Germinal center (tissue), 1 donor: ENCODE results near the gene DEFB123.

Experiments used
- DNase-seq: peaks from one replicate; pipeline ENCODE4 v3.0.0; 2012; ENCODE audit warnings: mixed read lengths, low spot score

The DEFB123 gene

GRCh38 chr20:31474097-31474436 lies 33.6 kb downstream of the DEFB123 start:
- peak; percentile 20 for DNase-seq

DNA sequence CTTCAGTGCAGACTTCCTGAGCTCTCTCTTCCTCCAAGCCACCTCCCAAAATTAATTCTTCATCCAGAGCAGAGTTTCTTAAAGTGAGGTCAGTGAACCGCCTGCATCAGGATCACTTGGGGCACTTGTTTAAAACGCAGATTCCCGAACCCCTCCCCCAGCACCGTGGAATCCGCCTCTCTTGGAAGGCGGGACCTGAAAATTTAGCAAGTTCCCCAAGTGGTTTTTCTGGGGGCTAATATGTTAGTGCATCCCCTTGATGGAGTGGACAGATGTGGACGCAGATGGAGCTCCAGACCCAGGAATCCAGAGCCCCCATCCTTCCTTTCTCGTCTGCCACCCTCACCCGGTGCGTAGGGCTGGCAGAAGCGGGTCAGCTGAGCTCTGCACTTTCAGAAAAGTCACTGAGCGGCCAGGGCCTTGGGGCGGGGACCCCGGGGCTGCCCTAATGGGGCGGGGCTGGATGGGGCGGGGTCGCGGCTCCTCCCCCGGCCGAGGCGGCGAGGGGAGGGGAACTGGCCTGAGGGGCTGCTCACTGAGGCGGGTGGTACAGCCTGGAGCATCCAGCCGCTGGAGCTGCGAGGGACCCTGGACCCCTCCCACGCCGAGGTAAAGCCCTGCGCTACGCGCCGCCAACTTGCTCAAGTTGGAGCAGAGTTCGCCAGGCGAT lies 34.5 kb downstream of the DEFB123 start, which contains the start of the genes DEFB124 and REM1:
TSS of gene DEFB124 (minus strand) at position 370 of the 670 bp plus-strand sequence. CDS start 2,114 bp downstream, outside the sequence.
TSS of gene REM1 (plus strand) at position 531 of the 670 bp plus-strand sequence. CDS start 1,158 bp downstream, outside the sequence.
- no peak for DNase-seq

DNA sequence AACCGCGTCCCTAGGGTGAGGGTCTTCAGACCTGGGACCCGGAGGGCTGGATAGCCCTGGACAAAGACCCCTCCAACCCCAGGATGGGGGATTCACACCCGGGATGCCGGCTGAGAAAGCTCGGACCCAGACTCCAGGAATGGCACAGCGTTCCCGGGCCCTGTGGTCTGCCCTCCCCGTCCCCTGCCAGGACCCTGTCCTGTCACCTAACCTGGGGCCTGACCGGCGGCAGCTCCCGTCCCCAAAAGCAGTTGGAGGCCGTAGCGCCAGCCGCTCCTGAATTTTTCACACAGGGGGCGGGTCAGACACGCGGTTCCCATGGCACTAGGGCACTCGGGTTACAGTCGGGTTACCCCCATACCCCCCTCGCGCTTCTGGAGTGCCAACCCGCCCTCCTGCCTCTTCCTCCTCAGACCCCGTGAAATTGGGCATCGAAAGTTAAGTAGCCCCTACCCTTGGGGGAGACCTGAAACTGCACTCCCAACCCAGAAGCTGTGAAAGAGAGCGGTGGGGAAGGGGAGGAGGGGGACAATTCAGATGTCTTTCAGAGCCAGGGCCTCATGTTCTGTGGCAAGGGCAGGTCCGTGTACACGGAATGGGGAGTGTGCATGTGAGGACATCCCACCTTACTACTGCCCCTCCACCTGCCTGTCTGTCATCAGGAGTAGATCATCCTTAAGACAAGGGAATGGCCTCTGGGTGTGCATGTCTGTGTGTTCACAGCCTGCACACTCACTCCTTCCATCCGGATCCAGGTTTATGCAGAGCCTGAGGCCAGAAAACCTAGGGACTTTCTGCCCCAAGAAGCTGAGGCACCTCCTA lies 35.3 kb downstream of the DEFB123 start:
- no peak for DNase-seq

DNA sequence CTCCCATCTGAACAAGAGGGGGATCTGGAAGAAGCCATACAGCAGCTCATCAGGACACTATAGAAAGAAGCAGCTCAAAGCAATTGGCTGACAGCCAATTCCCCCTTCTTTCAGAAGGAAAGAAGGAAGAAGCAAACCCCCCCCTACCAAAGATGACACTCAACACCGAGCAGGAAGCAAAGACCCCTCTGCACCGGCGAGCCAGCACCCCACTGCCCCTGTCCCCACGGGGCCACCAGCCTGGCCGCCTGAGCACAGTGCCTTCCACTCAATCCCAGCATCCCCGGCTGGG lies 35.8 kb downstream of the DEFB123 start:
- no peak for DNase-seq

DNA sequence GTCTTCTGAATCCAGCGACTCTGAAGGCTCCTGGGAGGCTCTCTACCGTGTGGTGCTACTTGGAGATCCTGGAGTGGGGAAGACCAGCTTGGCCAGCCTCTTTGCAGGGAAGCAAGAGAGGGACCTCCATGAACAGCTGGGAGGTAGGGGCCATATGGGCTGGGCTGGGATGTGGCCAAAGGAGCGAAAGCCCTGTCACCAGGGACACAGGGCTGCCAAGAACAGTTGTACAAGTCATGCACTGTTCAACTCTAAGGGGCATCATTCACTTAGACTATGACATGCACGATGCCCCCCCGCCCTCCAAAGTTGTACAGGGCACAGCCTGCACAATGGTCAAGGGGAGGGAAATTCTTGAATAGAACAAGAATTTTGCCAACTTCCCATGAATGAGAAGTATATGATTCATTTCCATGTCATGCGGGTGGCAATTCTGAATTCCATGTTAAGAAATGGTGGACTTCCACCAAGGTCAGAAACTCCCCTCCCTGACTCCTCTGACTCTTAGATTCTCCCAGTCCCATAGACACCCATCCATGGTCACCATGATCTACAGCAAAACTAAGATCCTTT lies 36.3 kb downstream of the DEFB123 start:
- DNase-seq: no peak

DNA sequence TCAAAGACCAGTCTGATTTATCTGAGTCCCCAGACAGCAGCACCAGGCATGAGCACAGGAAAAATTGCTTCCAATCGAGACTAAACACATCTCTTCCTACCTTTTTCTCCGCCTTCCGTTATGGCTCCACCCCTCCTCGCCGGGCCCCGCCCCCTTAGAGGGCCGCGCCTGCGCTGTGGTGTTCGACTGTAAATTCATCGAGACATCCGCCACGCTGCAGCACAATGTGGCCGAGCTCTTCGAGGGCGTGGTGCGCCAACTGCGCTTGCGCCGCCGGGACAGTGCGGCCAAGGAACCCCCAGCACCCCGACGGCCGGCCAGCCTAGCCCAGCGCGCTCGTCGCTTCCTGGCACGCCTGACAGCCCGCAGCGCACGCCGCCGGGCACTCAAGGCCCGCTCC lies 43.6 kb downstream of the DEFB123 start:
- DNase-seq: peak; percentile 12

GRCh38 chr20:31485450-31486339 lies 45.3 kb downstream of the DEFB123 start:
- no peak for DNase-seq

DNA sequence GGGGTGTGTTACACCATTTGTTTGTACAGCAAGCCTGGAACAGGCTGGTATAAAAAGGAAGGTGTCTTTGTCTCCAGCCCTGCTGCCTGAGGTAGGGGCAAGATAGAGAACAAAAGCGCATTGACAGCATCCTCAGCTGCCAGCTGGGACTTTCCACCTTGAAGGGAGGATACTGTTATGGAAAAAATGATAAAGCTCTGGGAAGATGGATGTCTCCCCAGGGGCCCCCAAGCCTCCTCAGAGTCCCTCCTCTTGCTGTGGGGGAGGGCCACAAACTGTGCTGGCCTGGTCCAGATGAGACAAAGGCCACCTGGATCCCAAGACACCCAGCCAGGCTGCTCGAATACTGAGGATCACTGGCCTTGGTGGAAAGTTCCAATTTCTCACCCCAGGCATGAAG lies 47.7 kb downstream of the DEFB123 start:
- DNase-seq: no peak

- DNase-seq: no peak
These were observed 48.7 kb downstream of the DEFB123 start for GRCh38 chr20:31489152-31489551.

- DNase-seq: no peak
These were observed 50.3 kb downstream of the DEFB123 start for GRCh38 chr20:31490752-31491151.

- no peak for DNase-seq
These were observed 53.7 kb downstream of the DEFB123 start for GRCh38 chr20:31494131-31494530.

DNA sequence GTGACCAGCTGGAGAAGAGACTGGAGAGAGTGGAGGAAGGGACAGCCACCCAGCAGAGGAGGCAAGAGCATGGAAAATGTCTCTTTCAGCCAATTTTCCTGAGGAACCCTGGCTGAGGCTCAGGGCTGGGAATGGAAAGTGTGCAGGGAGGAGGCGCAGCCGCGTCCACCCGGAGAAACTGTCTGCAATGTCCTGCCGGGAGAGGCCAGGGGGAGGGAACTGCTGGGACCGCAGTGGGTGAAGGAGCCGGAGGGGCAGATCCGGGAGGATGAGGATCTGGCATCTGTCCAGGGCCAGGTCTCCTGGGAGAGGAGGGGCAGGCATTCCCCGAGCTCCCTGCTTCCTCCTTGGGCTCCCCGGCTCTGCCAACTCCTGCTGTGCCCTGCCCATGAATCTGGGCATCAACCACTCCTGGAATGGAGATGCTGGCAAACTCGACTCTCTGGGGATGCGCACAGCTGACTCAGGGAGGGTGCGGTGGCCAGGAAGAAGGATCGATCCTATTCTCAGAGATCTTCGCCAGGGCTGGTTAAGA lies 56.4 kb downstream of the DEFB123 start:
- DNase-seq: no peak

DNA sequence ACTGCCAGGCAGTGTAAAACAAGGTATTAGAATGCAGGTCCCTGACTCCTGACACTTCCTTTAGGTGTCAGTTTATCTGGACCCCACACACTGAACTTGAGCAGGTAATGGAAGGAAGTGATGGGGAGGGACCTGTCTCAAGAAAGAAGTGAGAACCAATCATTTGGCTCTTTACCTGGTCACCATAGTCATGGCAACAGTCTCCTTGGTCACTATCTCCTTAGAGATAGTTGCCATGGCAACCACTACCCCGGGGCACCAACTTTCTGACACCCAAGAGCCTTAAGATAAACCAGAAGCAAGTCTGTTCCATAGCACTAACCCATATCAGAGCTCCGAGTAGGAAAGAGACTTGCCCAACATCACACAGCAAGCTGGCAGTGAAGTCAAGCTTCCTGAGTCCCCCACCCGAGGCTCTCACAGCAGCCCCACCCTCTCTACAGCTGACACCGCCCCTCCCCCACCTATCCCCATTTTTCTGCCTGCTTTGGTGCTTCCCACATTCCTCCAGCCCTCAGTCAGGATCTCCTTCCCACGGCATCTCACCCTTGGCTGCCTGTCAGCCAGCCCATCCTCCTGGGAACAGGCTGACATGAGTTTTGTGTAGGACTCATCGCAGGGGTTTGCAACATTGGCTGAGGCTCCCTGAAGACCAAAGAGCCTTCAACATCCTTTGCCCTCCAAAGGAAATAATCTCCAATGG lies 57.6 kb downstream of the DEFB123 start:
- no peak for DNase-seq
